IMR-90 (cell line): Measurements from ENCODE around the gene TMEM233. TPM values are rescaled to one million over a fixed set of nuclear protein-coding genes. Genes with fewer than 3 reads are reported as not detected.

Experiments used
- ATAC-seq: fragments of 200-7000 bp; cut with Tn5 transposase; 2 replicates; pipeline ENCODE4 v1.9.1; 2020; ENCODE audit warnings: low read depth, mild to moderate bottlenecking, moderate library complexity
- BruUV-seq: library from RNA; stranded (reverse); fragments of 400-500 nt; replicated peaks from 2 replicates; lab custom pipeline; 2021; lab: Mats Ljungman, UMichigan
- CTCF ChIA-PET: fragments of 300-600 bp; formaldehyde crosslinking; extraction: SDS; loops from one replicate; lab custom pipeline; 2021; ENCODE audit warnings: antibody characterized with exemption; lab: Yijun Ruan, JAX
- POLR2A ChIA-PET: fragments of 300-600 bp; sonication (Branson Sonifier 250); formaldehyde crosslinking; loops from one replicate; lab custom pipeline; 2022; ENCODE audit warnings: antibody characterized with exemption; ENCODE audit not compliant: unreplicated experiment; lab: Charles Lee
- DNase-seq: peaks from one replicate; pipeline ENCODE4 v3.0.0; 2013
- H2AFZ ChIP-seq: replicated peaks from 2 replicates; pipeline ENCODE3; 2013; ENCODE audit warnings: low read length, mild to moderate bottlenecking; ENCODE audit not compliant: poor library complexity
- H2AK5ac ChIP-seq: 2 replicates; pipeline ENCODE4 v1.6.1; 2013; ENCODE audit warnings: low read depth, low read length, inconsistent platforms
- H2AK9ac ChIP-seq: replicated peaks from 2 replicates; pipeline ENCODE3; 2013; ENCODE audit warnings: mild to moderate bottlenecking, low read depth, low read length, moderate library complexity; ENCODE audit not compliant: poor library complexity
- H2BK120ac ChIP-seq: 2 replicates; pipeline ENCODE4 v1.6.1; 2013; ENCODE audit warnings: low read depth, low read length, inconsistent platforms
- H2BK15ac ChIP-seq: 3 replicates; pipeline ENCODE4 v1.6.1; 2013; ENCODE audit warnings: low read depth, low read length, inconsistent platforms
- H2BK20ac ChIP-seq: 2 replicates; pipeline ENCODE4 v1.6.1; 2013; ENCODE audit warnings: low read depth, mild to moderate bottlenecking, inconsistent platforms, low read length, moderate library complexity
- H2BK5ac ChIP-seq: 2 replicates; pipeline ENCODE4 v1.6.1; 2013; ENCODE audit warnings: mild to moderate bottlenecking, low read depth, low read length, inconsistent platforms; ENCODE audit not compliant: poor library complexity, severe bottlenecking
- H3K14ac ChIP-seq: replicated peaks from 2 replicates; pipeline ENCODE4 v1.6.1; 2013; ENCODE audit warnings: low read depth, low read length, inconsistent platforms
- H3K18ac ChIP-seq: 2 replicates; pipeline ENCODE4 v1.6.1; 2013; ENCODE audit warnings: low read depth, low read length, control low read depth
- H3K23ac ChIP-seq: 2 replicates; pipeline ENCODE4 v1.6.1; 2013; ENCODE audit warnings: low read depth, low read length, inconsistent platforms
- H3K27ac ChIP-seq: 2 replicates; pipeline ENCODE4 v1.5.1; 2013; ENCODE audit warnings: mild to moderate bottlenecking, control low read depth, low read length; ENCODE audit not compliant: insufficient read depth
- H3K27me3 ChIP-seq: 2 replicates; pipeline ENCODE4 v1.6.1; 2013; ENCODE audit warnings: low read length; ENCODE audit not compliant: control insufficient read depth, insufficient read depth
- H3K36me3 ChIP-seq: 2 replicates; pipeline ENCODE4 v1.6.1; 2013; ENCODE audit warnings: low read length, mixed read lengths; ENCODE audit not compliant: control insufficient read depth, insufficient read depth
- H3K4ac ChIP-seq: 2 replicates; pipeline ENCODE4 v1.6.1; 2013; ENCODE audit warnings: low read depth, low read length, inconsistent platforms
- H3K4me1 ChIP-seq: 2 replicates; pipeline ENCODE4 v1.6.1; 2013; ENCODE audit warnings: low read length, mixed read lengths; ENCODE audit not compliant: control insufficient read depth, insufficient read depth
- H3K4me2 ChIP-seq: 2 replicates; pipeline ENCODE4 v1.6.1; 2013; ENCODE audit warnings: low read depth, mild to moderate bottlenecking, control low read depth, low read length, moderate library complexity
- H3K4me3 ChIP-seq: 2 replicates; pipeline ENCODE4 v1.5.1; 2013; ENCODE audit warnings: low read depth, mild to moderate bottlenecking, control low read depth, low read length, moderate library complexity; ENCODE audit not compliant: insufficient read depth
- H3K56ac ChIP-seq: 2 replicates; pipeline ENCODE4 v1.6.1; 2013; ENCODE audit warnings: low read length, inconsistent platforms; ENCODE audit not compliant: insufficient read depth; ENCODE audit errors: extremely low read depth
- H3K79me1 ChIP-seq, 2 experiments: 2 replicates each; pipeline ENCODE4 v1.6.1; 2013; ENCODE audit warnings: low read length in 2 of 2, inconsistent platforms in 1 of 2, low read depth in 1 of 2
- H3K9ac ChIP-seq: 2 replicates; pipeline ENCODE4 v1.6.1; 2013; ENCODE audit warnings: low read depth, low read length, control low read depth
- H3K9me1 ChIP-seq: 2 replicates; pipeline ENCODE4 v1.6.1; 2013; ENCODE audit warnings: low read length, inconsistent platforms; ENCODE audit not compliant: insufficient read depth
- H3K9me3 ChIP-seq: 2 replicates; pipeline ENCODE4 v1.6.1; 2013; ENCODE audit warnings: low read length; ENCODE audit not compliant: control insufficient read depth, insufficient read depth
- H4K20me1 ChIP-seq: 2 replicates; pipeline ENCODE4 v1.6.1; 2013; ENCODE audit warnings: low read length, inconsistent platforms; ENCODE audit not compliant: insufficient read depth
- H4K5ac ChIP-seq: 2 replicates; pipeline ENCODE4 v1.6.1; 2013; ENCODE audit warnings: mild to moderate bottlenecking, low read depth, low read length, control low read depth
- H4K8ac ChIP-seq, 2 experiments: 2 replicates each; pipeline ENCODE4 v1.6.1; 2013; ENCODE audit warnings: low read depth in 2 of 2, low read length in 2 of 2, control low read depth in 1 of 2, inconsistent platforms in 1 of 2
- H4K91ac ChIP-seq: 2 replicates; pipeline ENCODE4 v1.6.1; 2013; ENCODE audit warnings: low read depth, low read length, inconsistent platforms; ENCODE audit not compliant: insufficient read depth
- BHLHE40 ChIP-seq: fragments of 150-350 bp; IDR thresholded peaks from 2 replicates; pipeline ENCODE4 v1.6.1; 2016; ENCODE audit warnings: mild to moderate bottlenecking, low read depth, low read length
- CEBPB ChIP-seq: IDR thresholded peaks from 2 replicates; pipeline ENCODE4 v1.6.1; 2012; ENCODE audit warnings: low read depth, low read length, improper control_type of control experiment
- CHD1 ChIP-seq: IDR thresholded peaks from 2 replicates; pipeline ENCODE4 v1.6.1; 2012; ENCODE audit warnings: low read depth, low read length, improper control_type of control experiment
- FOS ChIP-seq: fragments of 150-350 bp; IDR thresholded peaks from 2 replicates; pipeline ENCODE4 v1.6.1; 2016; ENCODE audit warnings: low read depth, low read length
- MXI1 ChIP-seq: IDR thresholded peaks from 2 replicates; pipeline ENCODE4 v1.6.1; 2012; ENCODE audit warnings: low read depth, mild to moderate bottlenecking, low read length, moderate library complexity, borderline replicate concordance
- RAD21 ChIP-seq: IDR thresholded peaks from 2 replicates; pipeline ENCODE4 v1.6.1; 2012; ENCODE audit warnings: low read length, improper control_type of control experiment
- RCOR1 ChIP-seq: IDR thresholded peaks from 2 replicates; pipeline ENCODE4 v1.6.1; 2012; ENCODE audit warnings: mild to moderate bottlenecking, low read length, improper control_type of control experiment; ENCODE audit not compliant: insufficient replicate concordance
- RFX5 ChIP-seq: IDR thresholded peaks from 2 replicates; pipeline ENCODE4 v1.8.0; 2012; ENCODE audit warnings: low read depth, mild to moderate bottlenecking, low read length, moderate library complexity
- WGBS, 2 experiments: methylation state at CpG; one replicate each; pipeline versions ENCODE4 v1.1.5 to v1.1.7; 2013; ENCODE audit warnings: missing lambda C conversion rate in 2 of 2; ENCODE audit not compliant: insufficient read length in 1 of 2; ENCODE audit errors: extremely low coverage in 2 of 2; 5-methylcytosine and 5-hydroxymethylcytosine counted together
- dilution Hi-C: fragments of 300-500 bp; cut with HindIII; formaldehyde crosslinking; loops from one replicate; pipeline ENCODE4 v1.14.3; 2018; ENCODE audit warnings: low sequenced_read_pairs; ENCODE audit not compliant: unreplicated experiment
- in situ Hi-C: fragments of 300-500 bp; cut with MboI; formaldehyde crosslinking; loops from 3 replicates; pipeline ENCODE4 v1.14.3; 2019; ENCODE audit warnings: low sequenced_read_pairs, inconsistent platforms, mixed read lengths
- intact Hi-C: fragments of 100-400 bp; cut with micrococcal nuclease; formaldehyde crosslinking; loops from 2 replicates; pipeline ENCODE4 v1.10.0; 2022
- polyA plus RNA-seq, 3 experiments: library from polyadenylated mRNA; depleted of rRNA; stranded (reverse); fragments of >200 nt; gene quantifications; 2 replicates each; pipeline ENCODE4 v1.2.3, GENCODE V29; 2012; ENCODE audit warnings: low replicate concordance in 1 of 3
- total RNA-seq: library from RNA; depleted of rRNA; stranded (reverse); fragments of >200 nt; gene quantifications from 2 replicates; pipeline ENCODE4 v1.2.3, GENCODE V29; 2012
- TF ChIP-seq, protein P1 (sequence below): fragments of 150-350 bp; IDR thresholded peaks from 2 replicates; pipeline ENCODE4 v1.6.1; 2017; ENCODE audit warnings: mild to moderate bottlenecking, antibody characterized with exemption, low read length, low read depth

TMEM233 gene
- total and polyA plus RNA-seq, 2 of the 4 experiments (the other 2 are of a cell fraction): not detected

- no peak overlapping the region for H3K27ac ChIP-seq
- no peaks in the 10 kb centered on the region for H3K9me3 ChIP-seq
- H3K4me3 ChIP-seq: no peak overlapping the region
- H4K20me1 ChIP-seq: no peaks in the 10 kb centered on the region
- no TSS peak for BruUV-seq
- H3K9ac ChIP-seq: no peak overlapping the region
- no peak overlapping the region for H2BK5ac ChIP-seq
- H3K36me3 ChIP-seq: 0 out of 2 replicates have a peak, but pooled peaks cover 3% of the 10 kb centered on the region
- peaks cover 0 to 13% of the 10 kb centered on the region in 2 experiments; a peak in 1 of 4 replicates for H3K79me1 ChIP-seq
- no peak overlapping the region for H2AK5ac ChIP-seq
- no peak overlapping the region for H2AFZ ChIP-seq
- 96% methylated on average over 31 of the region's 38 CpGs; no CpG with 5 or more reads in 1 of the 2 experiments for WGBS, 2 experiments
- dilution Hi-C loops: no loop called here
- TF ChIP-seq BHLHE40 (no peak), RAD21 (no peak), FOS (no peak), CHD1 (no peak), RCOR1 (no peak), MXI1 (no peak), CEBPB (no peak), RFX5 (no peak)
- TF ChIP-seq, protein P1, sequence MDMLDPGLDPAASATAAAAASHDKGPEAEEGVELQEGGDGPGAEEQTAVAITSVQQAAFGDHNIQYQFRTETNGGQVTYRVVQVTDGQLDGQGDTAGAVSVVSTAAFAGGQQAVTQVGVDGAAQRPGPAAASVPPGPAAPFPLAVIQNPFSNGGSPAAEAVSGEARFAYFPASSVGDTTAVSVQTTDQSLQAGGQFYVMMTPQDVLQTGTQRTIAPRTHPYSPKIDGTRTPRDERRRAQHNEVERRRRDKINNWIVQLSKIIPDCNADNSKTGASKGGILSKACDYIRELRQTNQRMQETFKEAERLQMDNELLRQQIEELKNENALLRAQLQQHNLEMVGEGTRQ: no peak
- H2BK15ac ChIP-seq: no peak overlapping the region
- ATAC-seq: no peak
- no peaks in the 10 kb centered on the region for H3K27me3 ChIP-seq
- no peak for DNase-seq
- ChIA-PET CTCF (no interaction called here), POLR2A (no interaction called here)
- no peak overlapping the region for H2BK20ac ChIP-seq
- H4K5ac ChIP-seq: no peak overlapping the region
- no peak overlapping the region for H3K18ac ChIP-seq
- no peak overlapping the region for H3K56ac ChIP-seq
- H2AK9ac ChIP-seq: no peak overlapping the region
- no peak overlapping the region for H4K91ac ChIP-seq
- no peak overlapping the region for H2BK120ac ChIP-seq
- H3K4me1 ChIP-seq: peaks cover 10% of the 10 kb centered on the region
- peaks cover 14% of the 10 kb centered on the region; the same call in 1 of the 2 replicates for H3K9me1 ChIP-seq
- H3K23ac ChIP-seq: no peak overlapping the region
- intact Hi-C loops: no loop called here
- in situ Hi-C loops: no loop called here
- H3K4me2 ChIP-seq: no peak overlapping the region
- H4K8ac ChIP-seq: no peak overlapping the region
- no peak overlapping the region for H3K14ac ChIP-seq
- no peak overlapping the region for H3K4ac ChIP-seq
Observed at GRCh38 chr12:119689935-119690500, 96.4 kb downstream of the TMEM233 start.
